Measurements from ENCODE around the gene WWOX. TPM values are rescaled to one million over a fixed set of nuclear protein-coding genes. Genes with fewer than 3 reads are reported as not detected.

WWOX gene
- total and polyA plus RNA-seq, 2 of the 13 experiments (the other 11 are each of a cell fraction or from before 2014, with no cell fraction given), result 9.1 to 37.4 TPM

GRCh38 chr16:78281115-78281514 is 181.7 kb downstream of the WWOX start:
- no peak for TF ChIP-seq ATF1 (CRISPR knock-in tag; IDR thresholded peaks at IDR 0.05)
- TF ChIP-seq KDM3A (CRISPR knock-in tag; IDR thresholded peaks at IDR 0.05; ENCODE audit: low read depth), result no peak
- TF ChIP-seq PAX8 (CRISPR knock-in tag; IDR thresholded peaks at IDR 0.05; ENCODE audit: borderline replicate concordance), result no peak
- no peak for TF ChIP-seq HMG20A (CRISPR knock-in tag; IDR thresholded peaks at IDR 0.05; ENCODE audit: borderline replicate concordance)
- no peak for TF ChIP-seq ZNF672 (CRISPR knock-in tag; IDR thresholded peaks at IDR 0.05)
- no peak for TF ChIP-seq PHB2 (IDR thresholded peaks at IDR 0.05; ENCODE audit: partially characterized antibody)
- TF ChIP-seq, protein P1, sequence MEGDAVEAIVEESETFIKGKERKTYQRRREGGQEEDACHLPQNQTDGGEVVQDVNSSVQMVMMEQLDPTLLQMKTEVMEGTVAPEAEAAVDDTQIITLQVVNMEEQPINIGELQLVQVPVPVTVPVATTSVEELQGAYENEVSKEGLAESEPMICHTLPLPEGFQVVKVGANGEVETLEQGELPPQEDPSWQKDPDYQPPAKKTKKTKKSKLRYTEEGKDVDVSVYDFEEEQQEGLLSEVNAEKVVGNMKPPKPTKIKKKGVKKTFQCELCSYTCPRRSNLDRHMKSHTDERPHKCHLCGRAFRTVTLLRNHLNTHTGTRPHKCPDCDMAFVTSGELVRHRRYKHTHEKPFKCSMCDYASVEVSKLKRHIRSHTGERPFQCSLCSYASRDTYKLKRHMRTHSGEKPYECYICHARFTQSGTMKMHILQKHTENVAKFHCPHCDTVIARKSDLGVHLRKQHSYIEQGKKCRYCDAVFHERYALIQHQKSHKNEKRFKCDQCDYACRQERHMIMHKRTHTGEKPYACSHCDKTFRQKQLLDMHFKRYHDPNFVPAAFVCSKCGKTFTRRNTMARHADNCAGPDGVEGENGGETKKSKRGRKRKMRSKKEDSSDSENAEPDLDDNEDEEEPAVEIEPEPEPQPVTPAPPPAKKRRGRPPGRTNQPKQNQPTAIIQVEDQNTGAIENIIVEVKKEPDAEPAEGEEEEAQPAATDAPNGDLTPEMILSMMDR (CRISPR knock-in tag; IDR thresholded peaks at IDR 0.05), result no peak
- TF ChIP-seq ZNF34 (CRISPR knock-in tag; IDR thresholded peaks at IDR 0.05; ENCODE audit: borderline replicate concordance), result no peak
- TF ChIP-seq EHMT2 (IDR thresholded peaks at IDR 0.05; ENCODE audit: borderline replicate concordance, low read depth, low read length), result no peak
- no peak for TF ChIP-seq NFRKB (IDR thresholded peaks at IDR 0.05)
- no peak overlapping the region for H3K27ac ChIP-seq (ENCODE audit: extremely low read length, insufficient read depth, low read length)
- ChIA-PET CTCF (ENCODE audit: low intra/inter-chr PET ratio, low total read pairs) (no interaction called here), POLR2A (no interaction called here)
- 90% methylated on average over 6 of the region's 6 CpGs for WGBS (ENCODE audit: low lambda C conversion rate)
- no peaks in the 10 kb centered on the region for H3K36me3 ChIP-seq (replicated peaks in 1 of 2; ENCODE audit: control insufficient read depth in 1 of 2, insufficient read depth in 2 of 2, low read length in 2 of 2)
- no TSS peak for BruUV-seq (replicated peaks)
- intact Hi-C loops (cut with micrococcal nuclease; ENCODE audit: unreplicated experiment) (no loop called here), in situ Hi-C loops (cut with HindIII; ENCODE audit: extremely low pct_ligation_motif_present, low pct_unique_long_range_greater_than_20kb) (no loop called here)
- H3K27me3 ChIP-seq (ENCODE audit: control insufficient read depth in 1 of 2, insufficient read depth in 2 of 2, low read length in 2 of 2), result no peaks in the 10 kb centered on the region
- no peak overlapping the region for H3K9ac ChIP-seq (ENCODE audit: insufficient read depth, low read depth, low read length)
- DNase-seq (ENCODE audit: low spot score), result no peak
- H4K20me1 ChIP-seq (ENCODE audit: insufficient read depth, low read length), result no peaks in the 10 kb centered on the region
- peaks cover 24% of the 10 kb centered on the region for H3K4me1 ChIP-seq (ENCODE audit: insufficient read depth, low read length)
- no peaks in the 10 kb centered on the region for H3K79me2 ChIP-seq (ENCODE audit: insufficient read depth, low read length)
- H2AFZ ChIP-seq (ENCODE audit: low read length), result no peak overlapping the region
- no peaks in the 10 kb centered on the region for H3K9me3 ChIP-seq (ENCODE audit: low read length)
- no peak for ATAC-seq
- no peak overlapping the region for H3K4me3 ChIP-seq (replicated peaks in 1 of 3; ENCODE audit: insufficient read depth in 1 of 3, low read depth in 2 of 3, low read length in 3 of 3)
- FAIRE-seq, result no peak
- H3K4me2 ChIP-seq (ENCODE audit: low read depth, low read length), result no peak overlapping the region
